A549 (cell line): ENCODE measurements around the gene CAMKMT. TPM values are rescaled to one million over a fixed set of nuclear protein-coding genes. Genes with fewer than 3 reads are reported as not detected.

Source experiments
- ATAC-seq, 2 experiments: fragments of 200-7000 bp in 1 of 2; fragments of >200 bp in 1 of 2; cut with Nextera tagmentation in 1 of 2; cut with Tn5 transposase in 1 of 2; 3 replicates each; pipeline versions ENCODE4 v1.8.0 to v1.9.1; 2018 to 2020; ENCODE audit warnings: mild to moderate bottlenecking in 1 of 2, moderate library complexity in 1 of 2
- CTCF ChIA-PET: fragments of 300-600 bp; sonication (Branson Sonifier 250); formaldehyde crosslinking; extraction: SDS; loops from one replicate; lab custom pipeline; 2021; ENCODE audit warnings: antibody characterized with exemption, inconsistent platforms; lab: Yijun Ruan, JAX
- POLR2A ChIA-PET: fragments of 350-600 bp; formaldehyde crosslinking; extraction: SDS; loops from one replicate; lab custom pipeline; 2021; ENCODE audit warnings: antibody characterized with exemption, inconsistent platforms; lab: Yijun Ruan, JAX
- DNase-seq, 2 experiments: peaks; one replicate each; pipeline versions ENCODE4 v3.0.0 to v3.0.0-alpha.2; 2011 to 2016; ENCODE audit warnings: low read depth in 1 of 2, low spot score in 1 of 2
- FAIRE-seq: peaks from 2 replicates; lab custom pipeline; 2011; peaks lifted over from hg19 to GRCh38; lab: Jason Lieb, UNC
- H3K27ac ChIP-seq, 2 experiments: fragments of >200 bp; sonication (Bioruptor Twin); formaldehyde crosslinking; 3 replicates each; pipeline ENCODE4 v1.5.1; 2016 to 2017
- H3K4me1 ChIP-seq: fragments of >200 bp; sonication (Bioruptor Twin); formaldehyde crosslinking; 3 replicates; pipeline ENCODE4 v1.6.1; 2016
- H3K4me2 ChIP-seq: fragments of >200 bp; sonication (Bioruptor Twin); formaldehyde crosslinking; 3 replicates; pipeline ENCODE4 v1.6.1; 2016
- H3K4me3 ChIP-seq: fragments of >200 bp; sonication (Bioruptor Twin); formaldehyde crosslinking; 3 replicates; pipeline ENCODE4 v1.5.1; 2016
- H3K9me3 ChIP-seq: fragments of >200 bp; sonication (Bioruptor Twin); formaldehyde crosslinking; 3 replicates; pipeline ENCODE4 v1.6.1; 2016
- CBX8 ChIP-seq: fragments of 200-600 bp; sonication (generic); IDR thresholded peaks from 2 replicates; pipeline ENCODE4 v1.6.1; 2016
- EHF ChIP-seq: fragments of 250-450 bp; sonication (Bioruptor Pico); IDR thresholded peaks from 2 replicates; pipeline ENCODE4 v1.5.0; 2020; ENCODE audit warnings: mild to moderate bottlenecking
- ESRRA ChIP-seq: fragments of 150-350 bp; IDR thresholded peaks from 2 replicates; pipeline ENCODE4 v1.6.1; 2014; ENCODE audit warnings: mild to moderate bottlenecking, low read length, borderline replicate concordance
- GATA3 ChIP-seq: IDR thresholded peaks from 2 replicates; pipeline ENCODE4 v1.6.1; 2012; ENCODE audit warnings: borderline replicate concordance
- JUNB ChIP-seq: fragments of >200 bp; sonication (Bioruptor Twin); formaldehyde crosslinking; IDR thresholded peaks from 2 replicates; pipeline ENCODE4 v1.6.1; 2016
- KDM1A ChIP-seq: fragments of 200-600 bp; sonication (generic); IDR thresholded peaks from 2 replicates; pipeline ENCODE4 v1.6.1; 2016; ENCODE audit warnings: low read depth, mild to moderate bottlenecking
- KDM5A ChIP-seq: fragments of 200-600 bp; sonication (generic); IDR thresholded peaks from 2 replicates; pipeline ENCODE4 v1.6.1; 2016; ENCODE audit warnings: antibody characterized with exemption, mild to moderate bottlenecking
- MAFK ChIP-seq: fragments of 450-650 bp; IDR thresholded peaks from 2 replicates; pipeline ENCODE4 v1.6.1; 2014; ENCODE audit not compliant: partially characterized antibody
- MYC ChIP-seq: IDR thresholded peaks from 2 replicates; pipeline ENCODE4 v1.6.1; 2012; ENCODE audit warnings: mild to moderate bottlenecking, inconsistent platforms, low read length, improper control_type of control experiment, borderline replicate concordance
- NPAS2 ChIP-seq: fragments of 250-450 bp; sonication (Bioruptor Pico); IDR thresholded peaks from 2 replicates; pipeline ENCODE4 v1.8.0; 2022; ENCODE audit warnings: mild to moderate bottlenecking, moderate library complexity, borderline replicate concordance
- POLR2AphosphoS2 ChIP-seq: conservative IDR thresholded peaks from 2 replicates; pipeline ENCODE4 v1.6.1; 2012; ENCODE audit warnings: low read length, improper control_type of control experiment, inconsistent platforms
- RCOR1 ChIP-seq: fragments of 150-350 bp; IDR thresholded peaks from 2 replicates; pipeline ENCODE4 v1.6.1; 2014; ENCODE audit warnings: antibody characterized with exemption, low read length, low read depth
- RNF2 ChIP-seq: fragments of 200-600 bp; sonication (generic); IDR thresholded peaks from 2 replicates; pipeline ENCODE4 v1.6.1; 2016; ENCODE audit warnings: low read depth, mild to moderate bottlenecking, antibody characterized with exemption, moderate library complexity, borderline replicate concordance
- TFCP2L1 ChIP-seq: fragments of 250-450 bp; sonication (Bioruptor Pico); IDR thresholded peaks from 2 replicates; pipeline ENCODE4 v1.5.0; 2021; ENCODE audit warnings: mild to moderate bottlenecking
- ZC3H11A ChIP-seq: fragments of 450-650 bp; IDR thresholded peaks from 2 replicates; pipeline ENCODE4 v1.6.1; 2014; ENCODE audit warnings: antibody characterized with exemption, mild to moderate bottlenecking
- ZSCAN20 ChIP-seq: fragments of 250-450 bp; sonication (Bioruptor Pico); IDR thresholded peaks from 2 replicates; pipeline ENCODE4 v1.8.0; 2022; ENCODE audit warnings: mild to moderate bottlenecking, moderate library complexity
- WGBS: methylation state at CpG from one replicate; pipeline ENCODE4 v1.1.6; 2017; ENCODE audit errors: missing lambda C conversion rate; 5-methylcytosine and 5-hydroxymethylcytosine counted together
- polyA plus RNA-seq, 4 experiments: library from polyadenylated mRNA; depleted of rRNA in 3 of 4; stranded (reverse); fragments of >200 nt; fragmentation: RNase III in 1 of 4; extraction: RNeasy Plus Mini Kit Qiagen cat#74134 plus additional on column Dnase treatment in 1 of 4; gene quantifications; 2 replicates in 3 of 4; 3 replicates in 1 of 4; pipeline ENCODE4 v1.2.3, GENCODE V29; 2011 to 2017
- TF ChIP-seq, protein P1 (sequence below): fragments of 250-450 bp; sonication (Bioruptor Pico); IDR thresholded peaks from 2 replicates; pipeline ENCODE4 v1.5.0; 2020; ENCODE audit warnings: low read depth, mild to moderate bottlenecking, moderate library complexity
- TF ChIP-seq, protein P2 (sequence below): IDR thresholded peaks from 2 replicates; pipeline ENCODE4 v1.6.1; 2012; ENCODE audit warnings: low read depth, borderline replicate concordance
- TF ChIP-seq, protein P3 (sequence below): fragments of 200-600 bp; sonication (generic); IDR thresholded peaks from 2 replicates; pipeline ENCODE4 v1.6.1; 2016; ENCODE audit warnings: antibody characterized with exemption, mild to moderate bottlenecking, moderate library complexity
- TF ChIP-seq, protein P4 (sequence below): fragments of 450-650 bp; IDR thresholded peaks from 2 replicates; pipeline ENCODE4 v1.6.1; 2014; ENCODE audit warnings: antibody characterized with exemption
- TF ChIP-seq, protein P5 (sequence below): IDR thresholded peaks from 2 replicates; pipeline ENCODE4 v1.6.1; 2012

The CAMKMT gene
- polyA plus RNA-seq, 2 of the 4 experiments (the other 2 are of a cell fraction), result 6.5 to 15.7 TPM

DNA sequence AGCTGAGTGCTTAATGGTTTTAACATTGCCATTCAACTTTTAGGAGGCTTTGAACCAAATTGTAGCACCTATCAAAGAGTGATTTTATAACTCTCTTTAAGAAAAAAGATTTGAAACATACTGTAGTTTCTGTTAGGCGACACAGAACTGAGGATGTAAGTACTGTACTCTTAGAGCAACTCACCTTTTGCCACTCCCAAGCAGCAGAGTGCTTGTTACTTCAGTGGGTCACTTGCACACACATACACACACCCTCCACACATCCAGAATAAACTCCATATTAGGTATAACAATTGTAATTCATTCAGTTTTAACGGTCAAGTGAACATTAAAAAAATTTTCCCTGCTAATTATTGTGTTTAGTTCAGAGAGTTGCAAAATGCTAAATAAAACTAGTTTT, 118.3 kb downstream of the CAMKMT start:
- WGBS, result 89% methylated on average over 2 of the region's 2 CpGs
- ATAC-seq, result peak in 1 of 2 experiments; percentile 45; a peak in 3 of 6 replicates
- Histone ChIP-seq H3K4me1 (no peaks in the 10 kb centered on the region), H3K27ac (no peak overlapping the region), H3K4me2 (no peak overlapping the region), H3K4me3 (no peak overlapping the region), H3K9me3 (no peaks in the 10 kb centered on the region)
- POLR2A ChIA-PET, result interaction anchor here (1.2 to 1.6 kb wide), 2 partner anchors 458 to 475 kb away, joined by 5 to 7 read pairs; no protein-coding TSS in a partner anchor
- peak; percentile 61 for FAIRE-seq
- no peak for DNase-seq
- no peak for TF ChIP-seq POLR2AphosphoS2
- no peak for TF ChIP-seq NPAS2 (CRISPR knock-in tag)
- TF ChIP-seq, protein P1, sequence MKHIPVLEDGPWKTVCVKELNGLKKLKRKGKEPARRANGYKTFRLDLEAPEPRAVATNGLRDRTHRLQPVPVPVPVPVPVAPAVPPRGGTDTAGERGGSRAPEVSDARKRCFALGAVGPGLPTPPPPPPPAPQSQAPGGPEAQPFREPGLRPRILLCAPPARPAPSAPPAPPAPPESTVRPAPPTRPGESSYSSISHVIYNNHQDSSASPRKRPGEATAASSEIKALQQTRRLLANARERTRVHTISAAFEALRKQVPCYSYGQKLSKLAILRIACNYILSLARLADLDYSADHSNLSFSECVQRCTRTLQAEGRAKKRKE (CRISPR knock-in tag), result no peak
- TF ChIP-seq, protein P2, sequence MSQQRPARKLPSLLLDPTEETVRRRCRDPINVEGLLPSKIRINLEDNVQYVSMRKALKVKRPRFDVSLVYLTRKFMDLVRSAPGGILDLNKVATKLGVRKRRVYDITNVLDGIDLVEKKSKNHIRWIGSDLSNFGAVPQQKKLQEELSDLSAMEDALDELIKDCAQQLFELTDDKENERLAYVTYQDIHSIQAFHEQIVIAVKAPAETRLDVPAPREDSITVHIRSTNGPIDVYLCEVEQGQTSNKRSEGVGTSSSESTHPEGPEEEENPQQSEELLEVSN, result no peak
- TF ChIP-seq TFCP2L1 (CRISPR knock-in tag), result no peak
- no peak for TF ChIP-seq EHF (CRISPR knock-in tag)
- TF ChIP-seq KDM5A, result no peak
- TF ChIP-seq RCOR1, result no peak
- TF ChIP-seq ESRRA, result no peak
- no peak for TF ChIP-seq GATA3
- TF ChIP-seq, protein P3, sequence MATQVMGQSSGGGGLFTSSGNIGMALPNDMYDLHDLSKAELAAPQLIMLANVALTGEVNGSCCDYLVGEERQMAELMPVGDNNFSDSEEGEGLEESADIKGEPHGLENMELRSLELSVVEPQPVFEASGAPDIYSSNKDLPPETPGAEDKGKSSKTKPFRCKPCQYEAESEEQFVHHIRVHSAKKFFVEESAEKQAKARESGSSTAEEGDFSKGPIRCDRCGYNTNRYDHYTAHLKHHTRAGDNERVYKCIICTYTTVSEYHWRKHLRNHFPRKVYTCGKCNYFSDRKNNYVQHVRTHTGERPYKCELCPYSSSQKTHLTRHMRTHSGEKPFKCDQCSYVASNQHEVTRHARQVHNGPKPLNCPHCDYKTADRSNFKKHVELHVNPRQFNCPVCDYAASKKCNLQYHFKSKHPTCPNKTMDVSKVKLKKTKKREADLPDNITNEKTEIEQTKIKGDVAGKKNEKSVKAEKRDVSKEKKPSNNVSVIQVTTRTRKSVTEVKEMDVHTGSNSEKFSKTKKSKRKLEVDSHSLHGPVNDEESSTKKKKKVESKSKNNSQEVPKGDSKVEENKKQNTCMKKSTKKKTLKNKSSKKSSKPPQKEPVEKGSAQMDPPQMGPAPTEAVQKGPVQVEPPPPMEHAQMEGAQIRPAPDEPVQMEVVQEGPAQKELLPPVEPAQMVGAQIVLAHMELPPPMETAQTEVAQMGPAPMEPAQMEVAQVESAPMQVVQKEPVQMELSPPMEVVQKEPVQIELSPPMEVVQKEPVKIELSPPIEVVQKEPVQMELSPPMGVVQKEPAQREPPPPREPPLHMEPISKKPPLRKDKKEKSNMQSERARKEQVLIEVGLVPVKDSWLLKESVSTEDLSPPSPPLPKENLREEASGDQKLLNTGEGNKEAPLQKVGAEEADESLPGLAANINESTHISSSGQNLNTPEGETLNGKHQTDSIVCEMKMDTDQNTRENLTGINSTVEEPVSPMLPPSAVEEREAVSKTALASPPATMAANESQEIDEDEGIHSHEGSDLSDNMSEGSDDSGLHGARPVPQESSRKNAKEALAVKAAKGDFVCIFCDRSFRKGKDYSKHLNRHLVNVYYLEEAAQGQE, result no peak
- TF ChIP-seq, protein P4, sequence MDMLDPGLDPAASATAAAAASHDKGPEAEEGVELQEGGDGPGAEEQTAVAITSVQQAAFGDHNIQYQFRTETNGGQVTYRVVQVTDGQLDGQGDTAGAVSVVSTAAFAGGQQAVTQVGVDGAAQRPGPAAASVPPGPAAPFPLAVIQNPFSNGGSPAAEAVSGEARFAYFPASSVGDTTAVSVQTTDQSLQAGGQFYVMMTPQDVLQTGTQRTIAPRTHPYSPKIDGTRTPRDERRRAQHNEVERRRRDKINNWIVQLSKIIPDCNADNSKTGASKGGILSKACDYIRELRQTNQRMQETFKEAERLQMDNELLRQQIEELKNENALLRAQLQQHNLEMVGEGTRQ, result no peak
- TF ChIP-seq RNF2, result no peak
- no peak for TF ChIP-seq ZC3H11A
- TF ChIP-seq, protein P5, sequence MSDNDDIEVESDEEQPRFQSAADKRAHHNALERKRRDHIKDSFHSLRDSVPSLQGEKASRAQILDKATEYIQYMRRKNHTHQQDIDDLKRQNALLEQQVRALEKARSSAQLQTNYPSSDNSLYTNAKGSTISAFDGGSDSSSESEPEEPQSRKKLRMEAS, result no peak
- TF ChIP-seq JUNB, result no peak
- no peak for TF ChIP-seq CBX8
- TF ChIP-seq KDM1A, result no peak
- CTCF ChIA-PET, result interaction anchor here (0.6 to 3.9 kb wide), 164 partner anchors 10 to 1045 kb away, joined by 3 to 146 read pairs (median 5); partner anchors contain the start of genes CAMKMT and PREPL

DNA sequence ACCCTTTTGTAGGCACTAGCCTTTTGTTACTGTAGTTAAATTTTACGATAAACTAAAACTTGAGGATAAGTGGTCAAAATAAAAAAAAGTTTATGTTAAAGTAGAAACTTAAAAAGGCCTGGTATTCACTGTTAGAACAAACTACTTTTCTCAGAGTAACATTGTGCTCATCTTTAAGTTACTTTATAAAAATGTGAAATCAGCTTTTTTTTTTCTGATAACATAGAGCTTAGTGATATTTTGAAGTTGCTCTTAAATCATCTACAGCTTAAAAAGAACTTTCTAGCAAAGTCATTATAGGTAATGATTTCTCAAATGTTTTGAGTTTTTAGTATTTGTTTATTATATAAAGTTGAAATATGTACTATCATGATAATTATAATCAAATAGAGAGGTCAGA, 125.3 kb downstream of the CAMKMT start:
- POLR2A ChIA-PET, result no interaction called here
- WGBS, result 95% methylated on average over 1 of the region's 1 CpG
- Histone ChIP-seq H3K4me3 (no peak overlapping the region), H3K4me2 (no peak overlapping the region), H3K4me1 (no peaks in the 10 kb centered on the region), H3K27ac (no peak overlapping the region), H3K9me3 (no peaks in the 10 kb centered on the region)
- TF ChIP-seq MYC (no peak), ZSCAN20 (CRISPR knock-in tag) (no peak), MAFK (peak; percentile 61)
- ATAC-seq, result no peak
- no peak for DNase-seq
- CTCF ChIA-PET, result interaction anchor here (1.6 to 1.9 kb wide), 2 partner anchors 443 to 468 kb away, joined by 9 to 12 read pairs; no protein-coding TSS in a partner anchor
- FAIRE-seq, result no peak
